ENCODE results near the gene NUDCD3. TPM values are rescaled to one million over a fixed set of nuclear protein-coding genes. Genes with fewer than 3 reads are reported as not detected.

NUDCD3 gene
- total and polyA plus RNA-seq, 2 experiments from 2014 or later, result 35.7 to 42.7 TPM

- no peak for ATAC-seq
- H3K27me3 ChIP-seq (ENCODE audit: insufficient read depth), result no peaks in the 10 kb centered on the region
- Mint-ChIP-seq H3K27ac (no peak overlapping the region), H3K9me3 (no peaks in the 10 kb centered on the region), H3K36me3 (ENCODE audit: low read depth) (peaks cover 27% of the 10 kb centered on the region), H3K4me3 (no peak overlapping the region), H3K4me1 (no peaks in the 10 kb centered on the region), H3K27me3 (ENCODE audit: insufficient read depth, low read depth, poor library complexity) (no peaks in the 10 kb centered on the region)
- H3K4me2 ChIP-seq, result no peak overlapping the region
- no peak overlapping the region for H3K4me3 ChIP-seq
- no peak for TF ChIP-seq ZNF462 (CRISPR knock-in tag; IDR thresholded peaks at IDR 0.05)
- no peak for TF ChIP-seq NANOG (IDR thresholded peaks at IDR 0.05; ENCODE audit: borderline replicate concordance)
- no peak for TF ChIP-seq ZNF331 (CRISPR knock-in tag; IDR thresholded peaks at IDR 0.05; ENCODE audit: low read depth)
- no peak for TF ChIP-seq JUNB (IDR thresholded peaks at IDR 0.05; ENCODE audit: unreplicated experiment)
- no peak for TF ChIP-seq STAT1 (IDR thresholded peaks at IDR 0.05; ENCODE audit: unreplicated experiment)
- no peak for TF ChIP-seq CREB1 (CRISPR knock-in tag; IDR thresholded peaks at IDR 0.05; ENCODE audit: low read depth)
- no peak for TF ChIP-seq CTCF (conservative IDR thresholded peaks at IDR 0.05; ENCODE audit: low read depth in 2 of 2)
- no peak for TF ChIP-seq EZH2 (IDR thresholded peaks at IDR 0.05; ENCODE audit: low read depth, unreplicated experiment)
- no peak for TF ChIP-seq ETS1 (IDR thresholded peaks at IDR 0.05)
- no peak for TF ChIP-seq POLR2AphosphoS5 (IDR thresholded peaks at IDR 0.05; ENCODE audit: low read depth)
- TF ChIP-seq ZNF114 (CRISPR knock-in tag; IDR thresholded peaks at IDR 0.05), result no peak
- no peak for TF ChIP-seq REST (IDR thresholded peaks at IDR 0.05; ENCODE audit: unreplicated experiment)
- DNase-seq (ENCODE audit: low spot score), result no peak
- peaks cover 4% of the 10 kb centered on the region for H3K36me3 ChIP-seq (ENCODE audit: insufficient read depth)
- peaks cover 28% of the 10 kb centered on the region for H4K20me1 ChIP-seq (replicated peaks; ENCODE audit: insufficient read depth)
- no peaks in the 10 kb centered on the region for H3K4me1 ChIP-seq (ENCODE audit: insufficient read depth)
- H3K27ac ChIP-seq (ENCODE audit: low read depth), result no peak overlapping the region
- no peaks in the 10 kb centered on the region for H3F3A ChIP-seq (replicated peaks; ENCODE audit: low read depth)
- peaks cover 82% of the 10 kb centered on the region for H3K79me2 ChIP-seq (replicated peaks; ENCODE audit: insufficient read depth)
- no peak overlapping the region for H2AFZ ChIP-seq
- no peaks in the 10 kb centered on the region for H3K9me2 ChIP-seq (ENCODE audit: insufficient read depth)
Observed at GRCh38 chr7:44470628-44471245, 19.7 kb downstream of the NUDCD3 start.
